Duodenal mucosa (tissue), 2 donors: Measurements from ENCODE around the gene NGB.

Source experiments
- H3K27ac ChIP-seq: one replicate; pipeline ENCODE4 v1.7.0; 2013; ENCODE audit warnings: low read depth, low read length
- H3K27me3 ChIP-seq, 2 donors: one replicate each; pipeline ENCODE4 v1.7.0; 2013; ENCODE audit warnings: low read length in 2 of 2, control low read depth in 1 of 2; ENCODE audit not compliant: insufficient read depth in 2 of 2, control insufficient read depth in 1 of 2
- H3K36me3 ChIP-seq, 2 donors: one replicate each; pipeline ENCODE4 v1.7.0; 2013; ENCODE audit warnings: low read length in 2 of 2, control low read depth in 1 of 2; ENCODE audit not compliant: insufficient read depth in 2 of 2, control insufficient read depth in 1 of 2
- H3K4me1 ChIP-seq, 2 donors: one replicate each; pipeline ENCODE4 v1.7.0; 2013; ENCODE audit warnings: low read length in 2 of 2, control low read depth in 1 of 2; ENCODE audit not compliant: insufficient read depth in 2 of 2, control insufficient read depth in 1 of 2
- H3K4me3 ChIP-seq, 2 donors: one replicate each; pipeline ENCODE4 v1.7.0; 2013; ENCODE audit warnings: low read length in 2 of 2, low read depth in 1 of 2
- H3K9ac ChIP-seq, 2 donors: one replicate each; pipeline ENCODE4 v1.7.0; 2013; ENCODE audit warnings: low read length in 2 of 2, low read depth in 1 of 2
- H3K9me3 ChIP-seq, 2 donors: one replicate each; pipeline ENCODE4 v1.7.0; 2013; ENCODE audit warnings: low read length in 2 of 2, control low read depth in 1 of 2; ENCODE audit not compliant: control insufficient read depth in 1 of 2

The NGB gene

DNA sequence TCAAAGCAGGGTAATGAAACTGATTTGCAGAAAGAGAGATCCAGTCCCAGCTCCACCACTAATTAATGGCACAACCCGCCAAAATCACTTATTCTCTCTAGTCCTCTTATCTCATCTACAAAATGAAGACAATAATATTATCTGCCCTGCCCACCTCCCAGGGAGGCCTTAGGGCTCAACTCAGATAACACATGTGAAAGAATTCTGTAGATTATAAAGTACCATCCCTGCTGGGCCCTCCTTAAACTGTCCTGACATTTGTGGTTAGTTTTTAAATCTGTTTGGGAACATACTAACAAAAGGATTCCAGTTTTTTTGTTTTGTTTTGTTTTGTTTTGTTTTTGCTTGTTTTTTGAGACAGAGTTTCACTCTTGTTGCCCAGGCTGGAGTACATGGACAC lies 42.4 kb upstream of the NGB start:
- H3K4me3 ChIP-seq, result no peak overlapping the region
- no peak overlapping the region for H3K27ac ChIP-seq
- H3K36me3 ChIP-seq, result peaks cover 0 to 3% of the 10 kb centered on the region in 2 donors
- no peak overlapping the region for H3K9ac ChIP-seq
- H3K27me3 ChIP-seq, result no peaks in the 10 kb centered on the region
- H3K9me3 ChIP-seq, result no peaks in the 10 kb centered on the region
- peaks cover 14 to 29% of the 10 kb centered on the region in 2 donors for H3K4me1 ChIP-seq

DNA sequence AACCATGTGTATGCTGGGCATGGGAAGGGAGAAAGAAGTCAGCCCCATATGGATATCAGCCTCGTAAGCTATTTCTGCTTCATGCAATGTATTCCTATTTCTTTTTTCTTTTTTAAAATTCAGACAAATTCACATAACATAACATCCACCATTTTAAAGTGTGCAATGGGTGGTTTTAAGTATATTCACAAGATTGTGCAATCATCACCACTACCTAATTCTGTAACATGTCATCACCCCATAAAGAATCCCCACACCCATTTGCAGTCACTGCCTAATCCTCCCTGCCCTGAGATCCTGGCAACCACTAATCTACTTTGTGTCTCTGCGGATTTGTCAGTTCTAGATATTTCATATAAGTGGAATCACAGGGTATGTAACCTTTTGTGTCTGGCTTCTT lies 40.2 kb upstream of the NGB start:
- H3K27me3 ChIP-seq, result no peaks in the 10 kb centered on the region
- peaks cover 0 to 3% of the 10 kb centered on the region in 2 donors for H3K36me3 ChIP-seq
- no peaks in the 10 kb centered on the region for H3K9me3 ChIP-seq
- H3K4me1 ChIP-seq, result peaks cover 0 to 15% of the 10 kb centered on the region in 2 donors
- H3K4me3 ChIP-seq, result no peak overlapping the region
- H3K27ac ChIP-seq, result no peak overlapping the region
- no peak overlapping the region for H3K9ac ChIP-seq

DNA sequence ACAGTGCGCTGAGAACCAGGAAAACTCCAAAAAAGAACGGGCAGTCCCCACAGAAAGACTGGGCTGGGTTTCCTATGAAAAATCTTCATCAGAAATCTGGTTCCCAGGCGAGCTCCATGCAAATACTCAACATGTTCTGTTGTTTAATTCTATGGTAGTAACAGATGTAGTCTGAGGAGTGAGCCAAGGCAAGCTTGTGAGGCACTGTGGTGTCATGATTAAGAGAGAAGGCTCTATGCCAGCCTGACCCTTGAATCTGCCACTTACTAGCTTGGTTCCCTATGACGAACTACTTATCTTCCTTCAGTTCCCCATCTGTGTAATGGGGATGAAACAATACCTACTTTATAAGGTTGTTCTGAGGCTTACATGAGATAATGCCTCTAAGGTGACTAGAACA lies 39.0 kb upstream of the NGB start:
- peaks cover 0 to 10% of the 10 kb centered on the region in 2 donors for H3K4me1 ChIP-seq
- no peak overlapping the region for H3K4me3 ChIP-seq
- H3K36me3 ChIP-seq, result peaks cover 0 to 7% of the 10 kb centered on the region in 2 donors
- no peaks in the 10 kb centered on the region for H3K27me3 ChIP-seq
- no peak overlapping the region for H3K27ac ChIP-seq
- H3K9ac ChIP-seq, result no peak overlapping the region
- no peaks in the 10 kb centered on the region for H3K9me3 ChIP-seq

DNA sequence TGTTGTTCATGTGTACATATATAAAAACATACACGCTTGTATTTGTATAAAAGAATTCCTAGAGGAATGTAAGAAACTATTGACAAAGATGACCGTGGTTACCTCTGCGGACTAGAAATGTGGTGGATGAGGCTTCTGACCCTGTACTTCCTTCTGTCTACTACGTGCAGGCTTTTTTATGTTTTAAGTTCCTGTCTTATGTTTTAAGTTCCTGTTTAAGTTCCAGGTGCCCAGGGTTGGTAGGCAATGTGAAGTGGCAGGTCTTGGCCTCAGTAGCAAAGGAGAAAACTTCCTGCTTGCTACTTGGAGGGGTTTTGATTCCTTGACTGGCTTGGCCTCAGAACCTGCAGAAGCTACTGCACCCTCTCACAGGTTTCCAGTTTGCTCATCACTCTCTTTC lies 38.1 kb upstream of the NGB start:
- no peak overlapping the region for H3K4me3 ChIP-seq
- no peaks in the 10 kb centered on the region for H3K27me3 ChIP-seq
- H3K9ac ChIP-seq, result no peak overlapping the region
- peaks cover 0 to 1% of the 10 kb centered on the region in 2 donors for H3K4me1 ChIP-seq
- no peaks in the 10 kb centered on the region for H3K9me3 ChIP-seq
- no peak overlapping the region for H3K27ac ChIP-seq
- H3K36me3 ChIP-seq, result peaks cover 0 to 7% of the 10 kb centered on the region in 2 donors

DNA sequence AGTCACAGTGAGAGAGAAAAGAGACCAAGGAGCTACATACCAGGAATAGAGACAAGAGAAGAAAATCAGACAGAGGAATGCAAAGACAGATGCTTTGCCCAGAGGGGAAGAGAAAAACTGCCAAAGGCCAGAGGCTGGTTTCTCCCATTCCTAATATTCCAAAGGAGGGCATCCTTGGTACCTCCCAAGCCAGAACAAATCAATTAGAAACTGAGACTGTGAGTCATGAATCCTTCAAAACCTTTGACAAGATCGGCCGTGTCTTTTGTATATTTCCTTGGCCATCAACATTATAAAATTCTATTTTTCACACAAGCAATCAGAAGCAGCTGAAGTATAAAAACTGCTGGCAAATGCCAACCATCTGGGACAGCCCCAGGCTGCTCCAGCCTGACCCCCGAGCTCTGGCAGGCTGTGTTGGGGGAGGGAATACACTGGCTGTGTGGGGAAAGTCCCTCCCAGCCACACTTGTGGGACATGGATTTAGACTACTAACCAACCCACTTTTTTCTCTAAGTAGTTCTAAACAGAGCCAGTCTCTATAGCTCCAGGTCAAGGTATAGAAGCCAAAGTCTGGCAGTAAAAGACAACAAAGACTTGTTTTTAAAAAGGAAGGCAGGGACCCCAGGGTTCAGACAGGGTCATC lies 36.0 kb upstream of the NGB start:
- Histone ChIP-seq H3K4me3 (no peak overlapping the region), H3K9ac (no peak overlapping the region), H3K4me1 (peaks cover 0 to 5% of the 10 kb centered on the region in 2 donors), H3K9me3 (no peaks in the 10 kb centered on the region), H3K36me3 (peaks cover 0 to 7% of the 10 kb centered on the region in 2 donors), H3K27ac (no peak overlapping the region), H3K27me3 (no peaks in the 10 kb centered on the region)

DNA sequence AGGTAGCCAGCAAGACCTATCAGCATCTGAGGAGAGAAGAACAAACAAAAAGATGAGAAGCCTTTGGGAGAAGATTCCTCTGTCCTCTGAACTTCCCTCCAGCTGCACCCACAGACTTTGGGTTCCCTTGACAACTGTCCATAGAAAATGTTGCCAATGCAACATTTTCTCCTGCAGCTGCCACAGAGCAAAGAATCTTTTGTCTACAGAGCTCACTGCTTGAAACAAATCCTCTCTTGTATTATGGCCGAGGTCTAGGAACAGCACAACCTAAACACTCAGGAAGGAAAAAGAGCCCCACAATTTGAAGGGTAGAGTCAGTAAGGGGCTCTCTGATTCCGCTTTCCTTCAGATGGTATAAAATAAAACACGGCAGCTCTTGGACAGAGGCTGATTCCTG lies 35.4 kb upstream of the NGB start:
- Histone ChIP-seq H3K4me1 (peaks cover 1 to 5% of the 10 kb centered on the region in 2 donors), H3K36me3 (peaks cover 0 to 7% of the 10 kb centered on the region in 2 donors), H3K27me3 (no peaks in the 10 kb centered on the region), H3K9me3 (no peaks in the 10 kb centered on the region), H3K9ac (no peak overlapping the region), H3K4me3 (no peak overlapping the region), H3K27ac (no peak overlapping the region)

DNA sequence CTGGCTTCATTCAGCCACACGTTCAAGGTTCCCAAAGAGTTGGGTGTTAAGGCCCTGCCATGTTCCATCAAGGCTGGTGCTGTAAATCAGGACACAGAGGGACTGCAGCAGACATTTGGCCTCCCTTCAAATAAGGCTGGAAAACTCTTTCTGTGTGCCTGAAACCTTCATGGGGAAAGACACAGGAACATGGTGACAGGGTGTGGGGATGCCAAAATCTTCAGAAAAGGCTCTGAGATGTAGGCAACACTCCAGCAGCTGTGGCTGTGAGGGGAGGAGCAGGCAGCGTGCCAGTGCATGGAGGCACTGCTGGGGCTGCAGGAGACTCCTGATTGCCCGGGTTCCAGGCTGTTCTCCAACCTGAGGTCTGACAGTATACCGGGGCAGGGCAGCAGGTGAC lies 34.7 kb upstream of the NGB start:
- Histone ChIP-seq H3K27ac (no peak overlapping the region), H3K4me1 (peaks cover 5 to 10% of the 10 kb centered on the region in 2 donors), H3K27me3 (no peaks in the 10 kb centered on the region), H3K36me3 (peaks cover 0 to 7% of the 10 kb centered on the region in 2 donors), H3K9me3 (no peaks in the 10 kb centered on the region), H3K9ac (no peak overlapping the region), H3K4me3 (no peak overlapping the region)

DNA sequence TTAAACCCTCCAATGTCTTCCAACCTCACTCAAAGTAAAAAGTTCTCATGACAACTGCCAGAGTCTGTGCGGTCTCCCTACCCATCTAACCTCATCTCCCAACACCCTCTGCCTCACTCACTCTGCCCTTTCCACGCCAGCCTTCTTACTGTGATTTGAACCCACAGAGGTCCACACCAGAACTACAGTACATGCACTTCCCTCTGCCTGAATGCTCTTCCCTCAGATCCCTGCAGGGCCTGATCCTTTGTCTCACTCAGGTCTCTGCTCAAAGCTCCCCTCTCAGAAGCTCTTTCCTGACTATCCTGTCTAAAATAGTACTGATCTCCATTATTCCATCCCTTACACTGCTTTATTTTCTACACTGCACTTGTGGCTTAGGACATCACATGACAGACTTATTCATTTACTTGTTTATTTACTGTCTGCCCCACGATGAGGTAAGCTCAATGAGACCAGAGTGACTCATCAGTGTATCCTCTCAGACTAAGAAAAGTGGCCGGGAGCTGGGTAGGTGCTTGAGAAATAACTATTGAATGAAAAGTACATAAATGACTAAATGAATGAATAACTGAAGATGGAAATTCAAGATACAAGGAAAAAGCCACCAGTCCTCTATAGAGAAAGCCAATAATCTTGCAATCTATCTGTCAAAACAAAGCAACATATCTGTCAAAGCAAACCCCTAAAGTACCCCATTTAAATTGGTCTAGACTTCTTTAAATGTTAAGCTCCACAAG lies 32.6 kb upstream of the NGB start:
- H3K27ac ChIP-seq, result no peak overlapping the region
- H3K4me1 ChIP-seq, result peaks cover 18 to 19% of the 10 kb centered on the region in 2 donors
- no peaks in the 10 kb centered on the region for H3K9me3 ChIP-seq
- no peak overlapping the region for H3K4me3 ChIP-seq
- no peak overlapping the region for H3K9ac ChIP-seq
- H3K36me3 ChIP-seq, result peaks cover 0 to 11% of the 10 kb centered on the region in 2 donors
- H3K27me3 ChIP-seq, result no peaks in the 10 kb centered on the region

DNA sequence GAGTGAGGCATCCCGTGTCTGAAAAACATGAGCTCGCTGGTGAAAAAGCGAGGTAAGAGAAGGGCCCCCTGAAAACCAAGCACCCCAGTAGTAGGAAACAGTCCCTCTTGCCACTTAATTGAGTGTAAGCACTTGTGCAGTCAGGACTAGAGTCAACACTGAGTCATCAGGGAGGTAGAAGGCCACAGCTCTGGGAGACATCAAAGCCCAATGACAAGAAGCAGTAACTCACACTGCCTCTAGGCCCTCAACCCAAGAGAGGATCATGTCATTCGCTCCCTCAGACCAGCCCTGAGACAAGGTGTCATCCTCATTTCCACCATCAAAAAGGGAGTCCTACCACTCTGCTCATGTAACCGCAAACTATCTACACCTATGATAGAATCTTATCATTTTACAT lies 31.9 kb upstream of the NGB start:
- no peak overlapping the region for H3K27ac ChIP-seq
- H3K36me3 ChIP-seq, result peaks cover 0 to 17% of the 10 kb centered on the region in 2 donors
- peaks cover 18 to 19% of the 10 kb centered on the region in 2 donors for H3K4me1 ChIP-seq
- no peaks in the 10 kb centered on the region for H3K9me3 ChIP-seq
- no peak overlapping the region for H3K9ac ChIP-seq
- H3K27me3 ChIP-seq, result no peaks in the 10 kb centered on the region
- H3K4me3 ChIP-seq, result no peak overlapping the region

DNA sequence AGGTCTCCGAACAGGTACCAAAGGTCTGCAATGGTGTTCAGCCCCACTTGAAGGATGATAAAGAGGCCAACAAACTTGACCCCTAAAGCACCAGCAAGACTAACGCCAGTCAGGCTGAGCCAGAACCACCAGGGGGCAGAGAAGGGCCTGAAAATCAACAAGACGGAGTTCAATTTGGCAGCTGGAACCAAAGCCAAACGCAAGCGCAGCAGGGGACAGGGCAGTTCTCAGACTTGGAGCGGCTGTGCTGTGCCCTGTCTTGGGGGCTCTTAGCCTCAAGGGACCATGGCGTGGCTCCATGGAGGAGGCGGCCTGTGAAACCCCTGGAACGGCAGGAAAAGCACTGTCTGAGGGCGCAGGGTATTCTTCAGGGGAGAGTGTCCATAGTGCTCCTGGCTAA lies 30.1 kb upstream of the NGB start:
- Histone ChIP-seq H3K36me3 (peaks cover 0 to 29% of the 10 kb centered on the region in 2 donors), H3K27ac (no peak overlapping the region), H3K9me3 (no peaks in the 10 kb centered on the region), H3K27me3 (no peaks in the 10 kb centered on the region), H3K4me1 (peaks cover 18 to 19% of the 10 kb centered on the region in 2 donors), H3K9ac (no peak overlapping the region), H3K4me3 (no peak overlapping the region)
